GM06990 (cell line): Measurements from ENCODE around the gene SRD5A3.
"Not testable (repeated sequence)": the region's sequence is repeated elsewhere in the genome, so short reads cannot be mapped to it uniquely, and the experiment has no call there.

ENCODE experiments used
- DNase-seq: peaks from one replicate; pipeline ENCODE4 v3.0.0-alpha.2; 2011; ENCODE audit not compliant: insufficient read length; ENCODE audit errors: extremely low read depth
- H3K27me3 ChIP-seq: replicated peaks from 2 replicates; pipeline ENCODE4 v1.6.0; 2011; ENCODE audit warnings: low read length; ENCODE audit not compliant: control insufficient read depth, insufficient read depth
- H3K36me3 ChIP-seq: 2 replicates; pipeline ENCODE4 v1.5.1; 2011; ENCODE audit warnings: low read length; ENCODE audit not compliant: control insufficient read depth, insufficient read depth
- H3K4me3 ChIP-seq: replicated peaks from 2 replicates; pipeline ENCODE4 v1.5.1; 2011; ENCODE audit warnings: low read depth, mild to moderate bottlenecking, control low read depth, low read length
- CTCF ChIP-seq: IDR thresholded peaks from 2 replicates; pipeline ENCODE4 v1.5.1; 2011; ENCODE audit warnings: low read length, control low read depth, mild to moderate bottlenecking, inconsistent platforms; ENCODE audit not compliant: insufficient read depth, poor library complexity, severe bottlenecking

SRD5A3 gene

DNA sequence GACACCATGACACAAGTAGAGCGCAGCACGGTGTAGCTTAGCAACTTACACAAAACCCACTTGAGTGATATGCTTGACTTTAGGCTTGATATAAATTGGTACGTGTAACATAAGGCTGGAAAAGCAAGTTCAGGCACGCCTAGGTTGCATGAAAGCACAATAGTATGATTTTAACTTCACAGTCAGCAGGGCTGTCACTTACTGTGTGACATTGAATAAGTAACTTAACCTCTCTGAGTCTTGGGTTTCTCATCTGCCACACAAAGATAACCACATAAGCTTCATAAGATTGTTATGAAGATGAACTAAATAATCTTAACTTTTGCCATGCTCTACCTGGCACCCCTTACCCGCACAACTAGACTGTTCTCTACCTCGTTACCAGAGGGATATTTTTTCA lies 9.5 kb downstream of the SRD5A3 start:
- TF ChIP-seq CTCF: no peak
- no peak for DNase-seq

DNA sequence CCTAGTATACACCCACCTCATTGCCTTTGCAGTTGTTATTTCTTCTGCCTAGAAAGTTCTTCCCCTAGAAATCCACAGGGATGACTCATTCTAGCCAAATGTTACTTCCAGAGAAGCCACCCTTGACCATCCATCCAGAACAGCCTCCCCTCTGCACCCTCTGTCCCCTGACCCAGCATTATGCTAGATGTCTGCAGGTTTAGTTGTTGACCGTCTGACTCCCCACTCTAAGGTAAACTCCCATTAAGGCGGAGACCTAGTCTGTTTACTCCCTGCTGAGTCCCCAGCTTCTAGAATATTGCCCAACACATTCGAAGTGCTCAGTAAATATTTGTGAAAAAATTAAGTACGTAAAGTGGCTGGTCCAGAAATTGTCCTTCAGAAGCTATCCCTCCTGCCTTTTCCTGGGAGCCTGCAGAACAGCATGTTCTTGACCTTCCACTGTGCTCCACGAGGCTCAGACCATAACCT lies 11.0 kb downstream of the SRD5A3 start:
- no peak for TF ChIP-seq CTCF
- DNase-seq: no peak
- no peak overlapping the region for H3K4me3 ChIP-seq
- H3K27me3 ChIP-seq: no peaks in the 10 kb centered on the region
- no peaks in the 10 kb centered on the region for H3K36me3 ChIP-seq

More for the DNA sequence above, 9.5 kb downstream of the SRD5A3 start:
- Histone ChIP-seq H3K4me3 (no peak overlapping the region), H3K36me3 (no peaks in the 10 kb centered on the region), H3K27me3 (no peaks in the 10 kb centered on the region)

DNA sequence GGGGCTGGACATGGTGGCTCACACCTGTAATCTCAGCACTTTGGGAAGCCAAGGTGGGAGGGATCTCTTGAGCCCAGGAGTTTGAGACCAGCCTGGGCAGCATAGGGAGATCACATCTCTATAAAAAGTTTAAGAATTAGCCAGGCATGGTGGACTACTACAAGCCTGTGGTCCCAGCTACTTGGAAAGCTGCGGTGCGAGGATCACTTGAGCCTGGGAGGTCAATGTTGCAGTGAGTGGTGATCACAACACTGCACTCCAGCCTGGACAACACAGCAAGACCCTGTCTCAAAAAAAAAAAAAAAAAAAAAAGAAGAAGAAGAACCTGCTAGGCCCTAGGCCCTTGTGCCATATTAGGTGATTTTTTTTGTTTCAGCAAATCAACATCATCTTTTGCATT lies 12.2 kb downstream of the SRD5A3 start:
- H3K36me3 ChIP-seq: no peaks in the 10 kb centered on the region
- no peak overlapping the region for H3K4me3 ChIP-seq
- TF ChIP-seq CTCF: no peak
- no peak for DNase-seq
- no peaks in the 10 kb centered on the region for H3K27me3 ChIP-seq

GRCh38 chr4:55358668-55359067 lies 12.6 kb downstream of the SRD5A3 start:
- Histone ChIP-seq H3K36me3 (no peaks in the 10 kb centered on the region), H3K27me3 (no peaks in the 10 kb centered on the region), H3K4me3 (no peak overlapping the region)
- peak; percentile 25 for DNase-seq
- TF ChIP-seq CTCF: no peak

GRCh38 chr4:55359397-55359916 lies 13.4 kb downstream of the SRD5A3 start:
- no peak for TF ChIP-seq CTCF
- no peak overlapping the region for H3K4me3 ChIP-seq
- H3K27me3 ChIP-seq: no peaks in the 10 kb centered on the region
- no peaks in the 10 kb centered on the region for H3K36me3 ChIP-seq
- DNase-seq: no peak

- not testable (repeated sequence) for DNase-seq, H3K36me3 ChIP-seq, H3K4me3 ChIP-seq, H3K27me3 ChIP-seq
Measured at GRCh38 chr4:55362938-55363337, 16.9 kb downstream of the SRD5A3 start.
